Urinary bladder (tissue), 4 donors: ENCODE data around the gene GPR171. TPM values are rescaled to one million over a fixed set of nuclear protein-coding genes. Genes with fewer than 3 reads are reported as not detected.
"Not testable (repeated sequence)": the region's sequence is repeated elsewhere in the genome, so short reads cannot be mapped to it uniquely, and the experiment has no call there.

Experiments
- DNase-seq: peaks from one replicate; pipeline ENCODE4 v3.0.0-alpha.2; 2015; ENCODE audit errors: extremely low spot score
- H3K27ac ChIP-seq: one replicate; pipeline ENCODE4 v1.5.1; 2013; ENCODE audit warnings: low read depth, mild to moderate bottlenecking, moderate library complexity
- H3K36me3 ChIP-seq: one replicate; pipeline ENCODE4 v1.6.1; 2013; ENCODE audit warnings: mild to moderate bottlenecking, moderate library complexity; ENCODE audit not compliant: insufficient read depth
- H3K4me1 ChIP-seq: one replicate; pipeline ENCODE4 v1.6.1; 2013; ENCODE audit warnings: mild to moderate bottlenecking, moderate library complexity; ENCODE audit not compliant: insufficient read depth
- H3K4me3 ChIP-seq: one replicate; pipeline ENCODE4 v1.5.1; 2013; ENCODE audit warnings: low read depth, low read length
- WGBS: extraction: QIAGEN DNeasy Blood & Tissue Kit; methylation state at CpG from one replicate; pipeline ENCODE4 v1.1.7; 2013; 5-methylcytosine and 5-hydroxymethylcytosine counted together
- polyA plus RNA-seq: library from polyadenylated mRNA; stranded (reverse); fragments of 200-250 nt; gene quantifications from one replicate; pipeline ENCODE4 v1.2.3, GENCODE V29; 2013
- total RNA-seq: library from RNA; depleted of rRNA; stranded (reverse); fragments of >200 nt; gene quantifications from one replicate; pipeline ENCODE4 v1.2.3, GENCODE V29; 2014
- donor health status: healthy with polysubstance abuse.
- donor health status: healthy.

GPR171 gene
- total and polyA plus RNA-seq, 2 donors, result 0.63 to 1.5 TPM

DNA sequence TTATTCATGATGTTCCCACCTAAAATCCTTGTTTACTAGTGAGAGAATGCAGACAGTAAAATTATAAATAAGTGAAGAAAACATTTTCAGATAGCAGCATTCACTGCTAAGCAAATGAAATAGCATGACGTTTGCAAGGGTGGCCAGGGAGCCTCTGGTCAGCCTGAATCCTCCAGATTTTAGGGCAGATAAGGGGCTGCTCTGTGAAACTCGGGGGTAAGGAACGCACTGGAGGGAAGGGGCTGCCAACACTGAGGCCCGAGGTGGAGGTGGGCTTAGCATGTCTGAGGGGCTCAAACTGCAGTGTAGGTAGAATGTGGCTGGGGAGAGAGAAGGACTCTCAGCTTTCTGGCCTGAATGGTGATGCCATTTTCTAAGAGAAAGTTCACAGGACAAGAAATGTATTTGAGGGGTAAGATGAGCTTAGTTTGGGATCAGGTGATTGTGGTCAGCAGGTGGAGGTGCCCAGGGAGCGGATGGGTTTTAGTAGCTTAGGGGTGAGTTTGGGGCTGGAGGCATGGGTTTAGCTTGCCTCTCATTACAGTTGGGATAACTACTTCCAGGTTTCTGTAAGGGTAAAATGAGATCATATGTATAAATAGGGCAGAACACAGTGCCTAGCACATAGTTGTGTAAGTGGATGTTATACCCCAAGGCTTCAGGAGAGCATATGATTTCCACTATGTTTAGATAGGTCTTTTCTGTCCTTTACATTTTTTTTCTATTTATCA, 20.5 kb downstream of the GPR171 start:
- Histone ChIP-seq H3K4me1 (no peaks in the 10 kb centered on the region), H3K36me3 (no peaks in the 10 kb centered on the region)
- WGBS, result 55% methylated on average over 5 of the region's 5 CpGs

DNA sequence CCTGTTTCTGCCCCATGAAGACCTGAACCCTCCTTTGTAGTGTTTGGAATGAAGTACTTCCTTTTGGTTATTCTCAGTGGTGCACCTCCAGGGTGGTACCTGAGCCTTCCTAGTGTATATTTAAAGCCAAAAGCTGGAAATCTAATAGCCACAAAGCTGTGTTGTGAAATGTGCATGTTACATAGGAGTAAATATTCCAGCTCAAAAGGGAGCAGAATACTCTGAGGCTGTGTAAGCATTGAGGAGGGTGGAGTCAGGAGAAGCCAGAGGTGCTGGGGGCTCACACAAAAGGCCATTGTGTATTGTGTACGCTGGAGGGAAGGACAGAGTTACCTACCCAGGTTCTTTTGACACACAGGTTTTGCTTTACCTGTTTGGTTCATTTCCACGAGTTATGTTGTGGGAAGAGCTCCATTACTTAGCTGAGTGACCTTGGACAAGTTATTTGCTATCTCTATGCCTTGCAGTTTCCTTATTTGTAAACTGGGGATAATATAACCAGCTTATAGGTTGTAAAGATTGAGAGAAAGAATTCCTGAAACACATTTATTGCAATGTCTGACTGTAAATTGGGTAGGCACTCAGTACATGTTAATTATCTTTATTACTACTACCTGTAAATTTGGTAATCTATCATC, 24.7 kb downstream of the GPR171 start:
- H3K4me1 ChIP-seq, result no peaks in the 10 kb centered on the region
- no peaks in the 10 kb centered on the region for H3K36me3 ChIP-seq
- DNase-seq, result no peak
- WGBS, result 91% methylated on average over 2 of the region's 2 CpGs
- no peak overlapping the region for H3K27ac ChIP-seq
- no peak overlapping the region for H3K4me3 ChIP-seq

More for the DNA sequence above, 20.5 kb downstream of the GPR171 start:
- Histone ChIP-seq H3K4me3 (no peak overlapping the region), H3K27ac (no peak overlapping the region)
- no peak for DNase-seq

DNA sequence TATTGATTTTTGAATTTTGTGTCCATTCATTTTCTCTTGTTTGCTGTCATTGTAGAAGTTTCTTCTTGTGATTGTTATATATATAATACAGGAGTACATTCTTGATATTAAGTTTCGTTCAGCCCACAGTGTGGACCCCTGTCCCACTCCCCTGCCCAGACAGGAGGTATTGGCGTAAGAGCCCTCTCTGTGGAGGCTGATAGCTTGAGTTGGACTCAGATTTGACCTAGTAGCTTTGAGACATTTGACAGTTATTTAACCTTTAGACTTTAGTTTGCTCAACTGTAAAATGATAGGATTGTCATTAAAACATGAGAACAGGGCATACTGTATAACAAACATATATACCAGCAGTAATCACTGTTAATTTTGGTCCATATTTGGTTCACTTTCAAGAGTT, 27.1 kb downstream of the GPR171 start:
- Histone ChIP-seq H3K36me3 (no peaks in the 10 kb centered on the region), H3K4me3 (no peak overlapping the region), H3K27ac (no peak overlapping the region), H3K4me1 (no peaks in the 10 kb centered on the region)
- 97% methylated on average over 2 of the region's 2 CpGs for WGBS
- DNase-seq, result no peak

DNA sequence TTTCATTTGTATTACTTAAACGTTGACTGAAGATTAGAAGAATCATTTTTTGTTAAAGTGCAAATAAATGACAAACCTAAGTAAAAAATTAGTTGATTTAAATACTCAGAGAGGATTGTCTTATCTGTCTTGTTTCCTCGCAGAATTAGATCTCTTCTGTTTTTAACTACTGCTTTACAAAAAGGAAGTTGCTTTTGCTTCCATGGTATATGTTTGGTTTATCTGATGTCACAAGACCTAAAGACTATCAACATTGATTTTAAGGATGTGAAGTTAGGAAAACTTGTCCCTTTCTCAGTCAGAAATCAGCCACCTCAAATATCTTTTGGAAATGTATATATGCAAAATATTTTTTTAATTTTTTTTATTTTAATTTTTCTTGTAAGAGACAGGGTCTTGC, 28.7 kb downstream of the GPR171 start:
- Histone ChIP-seq H3K27ac (no peak overlapping the region), H3K36me3 (no peaks in the 10 kb centered on the region)
- 52% methylated on average over 2 of the region's 2 CpGs for WGBS

DNA sequence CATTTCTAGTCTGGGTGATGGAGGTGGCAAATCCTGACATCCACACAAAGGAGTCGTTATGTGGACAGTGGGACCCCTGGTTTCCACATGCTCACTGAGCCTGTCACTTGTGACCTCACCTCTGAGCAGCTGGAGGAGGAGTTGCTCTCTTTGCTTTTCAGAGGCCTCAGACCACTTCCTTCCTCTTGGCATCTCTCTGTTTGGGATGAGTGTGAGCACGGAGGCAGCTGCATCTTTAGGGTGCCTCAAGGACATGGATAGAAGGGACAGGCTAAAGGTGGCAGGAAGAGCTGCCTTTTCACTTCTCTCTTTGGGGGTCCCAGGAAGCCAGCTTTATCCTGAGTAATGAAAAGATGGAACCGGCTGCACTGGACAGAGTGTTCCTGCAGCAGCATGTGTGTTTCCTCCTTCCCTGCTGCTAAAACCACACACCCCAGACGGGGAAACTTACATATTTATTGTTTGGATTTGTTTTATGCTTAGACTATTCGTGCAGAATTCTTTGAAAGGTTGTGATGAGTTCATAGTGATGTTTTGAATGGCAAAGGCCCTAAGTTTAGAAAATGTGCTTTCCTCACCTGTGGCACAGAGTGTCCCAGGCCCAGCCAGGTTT, 31.8 kb downstream of the GPR171 start:
- DNase-seq, result no peak
- Histone ChIP-seq H3K36me3 (no peaks in the 10 kb centered on the region), H3K4me1 (no peaks in the 10 kb centered on the region), H3K4me3 (no peak overlapping the region), H3K27ac (no peak overlapping the region)
- WGBS, result 48% methylated on average over 5 of the region's 5 CpGs

More for the DNA sequence above, 28.7 kb downstream of the GPR171 start:
- Histone ChIP-seq H3K4me3 (no peak overlapping the region), H3K4me1 (no peaks in the 10 kb centered on the region)
- DNase-seq, result no peak

DNA sequence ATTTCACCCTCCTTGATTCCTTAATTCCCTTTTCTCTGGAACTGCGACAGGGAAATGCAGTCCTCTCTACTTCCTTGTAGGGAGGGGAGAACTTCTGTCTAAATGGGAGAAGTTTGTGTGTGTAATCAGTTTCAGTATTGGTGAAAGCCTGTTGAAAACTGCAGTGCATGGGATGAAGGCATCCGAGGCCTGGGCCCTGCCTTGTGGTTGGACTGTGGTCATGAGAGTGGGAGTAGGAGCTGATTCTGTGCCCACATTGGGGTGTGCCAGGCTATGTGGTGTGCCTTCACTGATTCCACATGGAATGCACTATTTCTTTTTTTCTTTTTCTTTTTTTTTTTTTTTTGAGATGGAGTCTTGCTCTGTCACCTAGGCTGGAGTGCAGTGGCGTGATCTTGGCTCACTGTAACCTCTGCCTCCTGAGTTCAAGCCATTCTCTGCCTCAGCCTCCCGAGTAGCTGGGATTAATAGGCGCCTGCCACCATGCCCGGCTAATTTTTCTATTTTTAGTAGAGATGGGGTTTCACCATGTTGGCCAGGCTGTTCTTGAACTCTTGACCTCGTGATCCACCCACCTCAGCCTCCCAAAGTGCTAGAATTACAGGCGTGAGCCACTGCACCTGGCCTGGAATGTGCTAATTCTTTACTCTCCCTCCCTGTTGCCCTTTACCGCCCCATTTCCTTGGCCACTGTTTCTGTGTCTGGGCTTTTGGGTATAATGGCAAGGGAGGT, 32.9 kb downstream of the GPR171 start:
- not testable (repeated sequence) for H3K4me1 ChIP-seq, H3K36me3 ChIP-seq, DNase-seq, H3K4me3 ChIP-seq, H3K27ac ChIP-seq
- 89% methylated on average over 9 of the region's 9 CpGs for WGBS

DNA sequence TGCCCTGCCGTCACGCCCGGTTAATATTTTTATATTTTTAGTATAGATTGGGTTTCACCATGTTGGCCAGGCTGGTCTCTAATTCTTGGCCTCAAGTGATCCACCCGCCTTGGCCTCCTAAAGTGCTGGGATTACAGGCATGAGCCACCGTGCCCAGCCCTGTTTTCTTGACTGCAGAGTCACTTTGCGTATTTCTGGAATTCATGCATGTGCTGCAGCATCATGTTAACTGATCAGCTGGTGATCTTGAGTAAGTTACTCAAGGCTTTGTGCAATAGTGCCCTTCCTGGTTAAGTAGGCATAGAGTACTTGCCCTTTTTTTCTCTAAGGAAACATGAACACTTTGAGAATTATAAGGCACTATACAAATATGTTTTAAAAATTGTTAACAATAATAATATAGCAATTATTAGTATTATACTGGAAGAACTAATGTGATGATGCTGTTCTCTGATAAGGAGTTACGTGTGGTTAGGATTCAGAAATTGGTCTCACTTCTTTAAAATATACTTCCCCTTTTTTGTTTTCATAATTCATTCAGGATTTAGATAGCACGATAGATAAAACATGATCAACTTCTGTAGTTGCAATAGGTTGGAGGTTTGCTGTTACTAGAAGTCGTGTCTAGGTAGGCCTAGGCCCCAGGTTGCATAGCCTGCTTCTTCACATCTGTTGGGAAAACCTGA, 33.6 kb downstream of the GPR171 start:
- no peaks in the 10 kb centered on the region for H3K36me3 ChIP-seq
- no peak overlapping the region for H3K4me3 ChIP-seq
- WGBS, result 89% methylated on average over 9 of the region's 9 CpGs
- H3K27ac ChIP-seq, result no peak overlapping the region
- DNase-seq, result no peak
- H3K4me1 ChIP-seq, result no peaks in the 10 kb centered on the region

DNA sequence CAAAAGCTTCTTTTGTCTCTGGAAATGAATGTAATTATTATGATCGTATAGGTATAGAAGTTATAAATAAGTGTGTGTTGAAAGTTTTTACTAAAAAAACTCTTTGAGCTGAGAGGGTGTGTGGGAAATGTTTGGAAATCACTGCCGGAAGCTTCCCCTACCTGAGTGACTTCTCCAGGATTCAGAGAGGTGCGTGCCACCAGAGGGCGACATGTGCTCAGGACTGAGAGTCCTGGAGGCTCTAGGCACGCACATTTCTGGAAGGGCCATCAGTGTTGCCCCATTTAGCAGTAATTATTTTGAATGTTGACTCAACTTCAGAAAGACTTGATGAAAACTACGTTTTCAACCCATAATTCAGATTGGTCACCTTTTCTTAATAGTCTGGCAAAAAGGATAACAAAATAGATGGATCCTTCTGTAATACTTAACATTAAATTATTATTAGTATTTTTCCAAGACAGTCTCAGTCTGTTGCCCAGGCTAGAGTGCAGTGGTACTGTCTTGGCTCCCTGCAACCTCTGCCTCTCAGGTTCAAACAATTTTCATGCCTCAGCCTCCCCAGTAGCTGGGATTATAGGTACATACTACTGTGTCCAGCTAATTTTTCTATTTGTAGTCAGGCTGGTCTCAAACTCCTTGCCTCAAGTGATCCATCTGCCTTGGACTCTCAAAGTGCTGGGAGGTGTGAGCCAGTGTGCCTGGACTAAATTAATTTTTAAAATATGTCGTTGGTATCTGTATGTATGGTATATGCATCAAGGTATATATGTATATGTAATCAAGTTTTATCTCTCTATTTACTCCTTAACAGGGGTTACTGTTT, 34.5 kb downstream of the GPR171 start:
- no peak overlapping the region for H3K27ac ChIP-seq

DNA sequence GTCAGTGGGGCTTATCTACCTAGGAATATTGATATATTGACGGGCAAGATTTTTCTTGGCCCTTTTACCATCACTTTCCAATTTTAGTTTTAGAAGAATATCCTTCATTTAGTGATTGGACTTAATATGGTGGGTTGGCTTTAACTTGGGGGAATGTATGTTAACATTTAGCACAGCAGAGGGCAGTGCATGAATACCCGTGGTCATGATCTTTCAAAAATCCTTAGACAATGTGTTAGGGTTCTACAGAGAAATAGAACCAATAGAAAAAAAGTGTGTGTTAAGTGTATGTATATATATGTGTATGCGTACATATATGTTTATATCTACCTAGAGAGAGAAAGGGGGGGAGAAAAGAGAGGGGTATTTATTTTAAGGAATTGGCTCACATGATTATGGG, 36.9 kb downstream of the GPR171 start:
- H3K4me1 ChIP-seq, result no peaks in the 10 kb centered on the region
- no peaks in the 10 kb centered on the region for H3K36me3 ChIP-seq
- no peak overlapping the region for H3K4me3 ChIP-seq
- WGBS, result 87% methylated on average over 3 of the region's 3 CpGs
- H3K27ac ChIP-seq, result no peak overlapping the region
- no peak for DNase-seq

More for the DNA sequence above, 34.5 kb downstream of the GPR171 start:
- H3K4me3 ChIP-seq, result no peak overlapping the region
- no peaks in the 10 kb centered on the region for H3K36me3 ChIP-seq
- DNase-seq, result no peak
- H3K4me1 ChIP-seq, result no peaks in the 10 kb centered on the region
- 26% methylated on average over 7 of the region's 7 CpGs for WGBS

DNA sequence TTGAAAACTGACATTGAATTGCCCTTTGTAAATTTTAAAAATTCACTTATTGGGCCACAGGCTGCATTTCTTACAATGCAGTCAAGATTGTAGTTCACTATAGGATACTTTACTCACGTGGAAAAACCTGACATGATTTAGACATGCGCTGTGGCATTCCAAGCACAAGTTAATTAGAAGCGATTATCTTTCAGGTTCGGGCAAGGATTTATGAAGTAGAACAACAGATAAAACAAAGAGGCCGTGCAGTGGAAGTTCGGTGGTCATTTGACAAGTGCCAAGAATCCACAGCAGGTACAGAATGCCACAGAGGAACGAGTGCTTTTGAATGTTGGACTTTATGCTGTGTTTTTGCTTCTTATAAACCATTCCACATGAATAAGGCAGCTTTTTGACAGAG, 37.8 kb downstream of the GPR171 start:
- WGBS, result 78% methylated on average over 7 of the region's 7 CpGs
- Histone ChIP-seq H3K36me3 (no peaks in the 10 kb centered on the region), H3K4me3 (no peak overlapping the region), H3K4me1 (no peaks in the 10 kb centered on the region), H3K27ac (no peak overlapping the region)
- no peak for DNase-seq

DNA sequence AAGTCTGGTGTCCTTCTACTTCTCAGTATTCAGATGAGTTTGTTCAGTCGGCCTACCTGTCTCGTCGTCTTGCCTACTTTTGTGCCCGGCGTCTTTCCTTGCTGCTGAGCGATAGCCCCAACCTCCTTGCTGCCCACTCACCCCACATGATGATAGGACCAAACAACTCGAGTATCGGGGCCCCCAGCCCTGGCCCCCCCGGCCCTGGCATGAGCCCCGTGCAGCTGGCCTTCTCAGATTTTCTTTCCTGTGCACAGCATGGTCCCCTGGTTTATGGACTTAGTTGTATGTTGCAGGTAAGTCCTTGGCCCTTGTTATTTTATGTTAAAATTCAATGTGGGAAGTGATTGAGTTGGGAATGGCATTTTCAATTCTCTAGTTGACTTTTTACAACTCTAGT, 43.2 kb downstream of the GPR171 start:
- DNase-seq, result no peak
- 92% methylated on average over 10 of the region's 10 CpGs for WGBS

DNA sequence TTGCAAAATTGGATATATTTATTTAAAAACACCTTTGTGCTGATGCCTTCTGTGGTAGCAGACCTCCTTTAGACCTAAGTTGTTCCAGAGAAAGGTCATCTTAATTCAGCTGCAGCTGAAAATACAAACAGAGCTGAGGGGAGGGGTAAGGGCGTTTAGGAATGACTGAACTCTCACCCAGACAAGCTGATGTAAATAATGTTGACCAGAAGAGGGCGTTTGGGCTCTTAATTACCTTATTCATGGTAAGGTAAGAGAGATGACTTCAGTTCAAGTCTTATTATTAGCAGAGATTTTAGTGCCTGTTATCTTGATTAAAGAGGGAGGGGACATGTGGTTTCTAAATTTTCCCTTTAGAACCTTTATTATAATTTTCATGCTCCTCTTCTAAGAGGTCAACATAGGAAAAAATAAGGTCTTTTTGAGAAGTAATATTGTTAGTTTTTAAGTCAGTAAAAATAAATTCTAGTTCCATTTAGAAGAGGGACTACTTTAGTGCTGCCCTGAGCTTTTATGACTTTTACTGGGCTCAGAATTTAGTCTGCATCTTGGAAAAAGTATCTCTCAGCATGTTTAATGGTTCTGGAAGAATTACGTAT, 46.3 kb downstream of the GPR171 start:
- no peaks in the 10 kb centered on the region for H3K36me3 ChIP-seq
- no peak overlapping the region for H3K4me3 ChIP-seq
- no peak for DNase-seq
- H3K4me1 ChIP-seq, result no peaks in the 10 kb centered on the region
- WGBS, result 37% methylated on average over 3 of the region's 3 CpGs
- H3K27ac ChIP-seq, result no peak overlapping the region

More for the DNA sequence above, 43.2 kb downstream of the GPR171 start:
- Histone ChIP-seq H3K36me3 (no peaks in the 10 kb centered on the region), H3K4me1 (no peaks in the 10 kb centered on the region), H3K27ac (no peak overlapping the region), H3K4me3 (no peak overlapping the region)
